Activated T-cell treated with anti-CD3 and anti-CD28 coated beads for 1 hour (primary cell): ENCODE measurements around the gene XKR7.

Experiments used
- DNase-seq: peaks from one replicate; pipeline ENCODE4 v3.0.0-alpha.2; 2020; ENCODE audit warnings: low read depth

XKR7 gene

GRCh38 chr20:32045999-32046398 lies 78.0 kb downstream of the XKR7 start:
- DNase-seq: no peak

- DNase-seq: no peak
These were observed 82.4 kb downstream of the XKR7 start for GRCh38 chr20:32050324-32050841.

GRCh38 chr20:32050851-32051556 lies 83.1 kb downstream of the XKR7 start:
- DNase-seq: no peak

GRCh38 chr20:32051720-32052089 lies 83.8 kb downstream of the XKR7 start:
- DNase-seq: no peak

GRCh38 chr20:32052090-32052777 lies 84.3 kb downstream of the XKR7 start, which contains the start of gene HCK:
Gene HCK (plus strand): TSS chr20:32052242.
- DNase-seq: no peak

- no peak for DNase-seq
These were observed 84.9 kb downstream of the XKR7 start for GRCh38 chr20:32052778-32053362.
